ENCODE results near the gene SAMD13. TPM values are rescaled to one million over a fixed set of nuclear protein-coding genes. Genes with fewer than 3 reads are reported as not detected.

SAMD13 gene
- total RNA-seq, 2 donors from 2014 or later: 0.51 to 0.71 TPM

DNA sequence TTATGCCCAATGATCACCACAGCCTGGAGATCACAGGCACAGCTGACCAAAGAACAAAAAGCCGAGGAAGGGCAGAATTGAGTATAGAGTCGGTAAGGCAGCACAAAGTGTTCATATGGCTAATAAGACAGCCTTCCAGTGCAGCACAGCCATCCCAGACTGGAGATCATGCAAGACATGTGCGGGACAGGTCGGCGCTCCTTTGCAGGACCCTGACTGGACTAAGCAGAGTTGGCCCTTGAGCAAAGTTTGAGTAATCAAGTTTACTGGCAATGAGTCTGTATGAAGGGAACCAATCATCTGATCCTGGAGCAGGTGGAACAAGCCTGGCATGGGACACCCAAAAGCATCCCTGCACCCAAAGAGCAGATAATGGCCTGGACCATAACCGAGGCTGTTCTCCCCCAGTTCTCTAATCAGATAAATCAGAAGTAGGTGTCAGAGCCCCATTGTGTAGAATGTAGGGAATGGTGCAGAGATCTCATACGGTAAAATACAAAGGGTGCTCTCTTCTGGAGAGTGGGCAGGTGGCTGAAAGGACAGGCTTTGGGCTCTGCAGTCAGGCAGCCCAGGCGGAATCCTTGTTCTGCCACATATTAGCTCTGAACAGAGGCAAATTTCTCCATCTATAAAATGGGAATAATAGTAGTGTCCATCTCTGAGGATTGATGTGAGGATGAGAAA lies 86.1 kb downstream of the SAMD13 start:
- intact Hi-C loops (cut with DNase I): no loop called here
- no peak for DNase-seq (ENCODE audit: low spot score)

DNA sequence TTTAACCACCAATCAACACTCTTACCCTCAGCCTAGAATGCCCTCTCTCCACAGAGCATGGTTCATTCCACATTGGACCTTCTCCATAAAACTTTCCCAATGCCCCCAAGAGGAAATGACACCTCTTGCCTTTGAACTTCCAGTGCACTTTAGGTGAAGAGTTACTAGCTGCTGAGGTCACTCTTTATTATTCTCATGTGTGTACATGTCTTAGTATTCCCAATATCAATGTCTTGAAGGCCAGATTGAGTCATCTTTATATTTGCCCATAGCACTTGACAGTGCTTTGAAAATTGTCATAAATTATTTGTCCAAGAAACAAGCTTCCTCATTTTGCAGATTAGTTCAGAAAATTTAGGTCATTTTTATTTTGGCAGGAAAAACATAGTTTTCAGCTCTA lies 88.7 kb downstream of the SAMD13 start:
- no peak for DNase-seq (ENCODE audit: low spot score)
- intact Hi-C loops (cut with DNase I): no loop called here

DNA sequence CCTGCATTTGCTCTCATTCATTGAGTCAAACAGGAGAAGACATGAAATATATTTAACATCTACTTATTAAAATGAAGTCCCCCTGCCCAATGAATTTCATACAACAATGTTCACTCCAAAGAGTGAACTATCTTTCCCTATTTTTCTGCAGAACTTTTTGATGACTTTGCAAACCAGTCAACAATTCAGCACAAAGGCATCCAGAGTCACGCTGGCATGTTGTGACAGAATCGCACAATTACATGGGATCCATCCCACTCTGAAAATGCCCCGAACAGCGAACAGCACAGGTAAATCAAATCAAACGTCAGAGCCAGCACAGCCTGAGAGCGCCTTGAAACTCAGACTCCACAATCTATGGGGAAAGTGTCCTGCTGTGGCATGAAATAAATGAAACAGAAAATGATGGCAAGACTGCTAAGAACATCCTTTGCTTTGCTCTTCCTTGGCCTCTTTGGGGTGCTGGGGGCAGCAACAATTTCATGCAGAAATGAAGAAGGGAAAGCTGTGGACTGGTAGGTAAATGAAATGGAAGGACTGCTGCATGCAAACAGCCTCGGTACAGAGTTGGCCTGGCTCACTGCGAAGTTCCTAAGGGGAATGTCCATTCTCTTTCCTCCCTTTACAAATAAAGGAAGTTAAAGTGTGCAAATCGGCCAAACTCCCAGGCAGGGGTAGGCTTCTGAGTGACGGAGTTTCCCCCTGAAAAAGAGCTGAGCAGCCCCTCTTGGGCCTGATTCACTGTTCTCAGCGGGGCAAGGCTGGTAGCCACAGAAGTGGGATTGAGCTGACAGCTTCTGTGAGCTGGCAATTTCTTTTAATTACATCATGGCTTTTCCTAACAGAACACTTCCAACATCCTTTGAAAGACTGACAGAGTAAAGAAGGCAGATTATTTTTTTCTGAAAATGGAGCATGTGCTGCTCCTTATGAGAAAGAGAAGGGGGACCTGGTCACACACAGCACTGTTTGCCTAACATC lies 97.0 kb downstream of the SAMD13 start, which contains the start of gene DNASE2B:
TSS of gene DNASE2B (plus strand) at position 310 of the 981 bp plus-strand sequence. CDS start at position 391, 81 bp downstream.
- no peak for DNase-seq (ENCODE audit: low spot score)
- intact Hi-C loops (cut with DNase I): no loop called here

Other genes starting within 250 kb of the SAMD13 start
- 10 to 100 TPM; 69.2 to 80.2 TPM for gene PRKACB, start 157.4 kb upstream of the SAMD13 start, total RNA-seq
- not detected for gene DNASE2B, start 96.8 kb downstream of the SAMD13 start, total RNA-seq
- gene RPF1, start 177.6 kb downstream of the SAMD13 start, total RNA-seq: 10 to 100 TPM; 23.2 to 27.3 TPM
- 1 to 10 TPM; 1.0 to 2.6 TPM for gene SPATA1, start 204.7 kb downstream of the SAMD13 start, total RNA-seq
- gene GNG5, start 204.9 kb downstream of the SAMD13 start, total RNA-seq: 10 to 100 TPM; 66.1 to 67.7 TPM